Gastrocnemius medialis (tissue), 4 donors: ENCODE measurements around the gene SASH3.

Experiments
- CTCF ChIP-seq, 5 experiments: fragments of 450-650 bp in 3 of 5; fragments of 200-600 bp in 2 of 5; sonication (generic) in 2 of 5; IDR thresholded peaks in 4 of 5; conservative IDR thresholded peaks in 1 of 5; 1 replicate in 4 of 5; 2 replicates in 1 of 5; pipeline ENCODE4 v1.5.1; 2016 to 2019; ENCODE audit warnings: antibody characterized with exemption in 5 of 5, mild to moderate bottlenecking in 3 of 5, moderate library complexity in 3 of 5
- POLR2A ChIP-seq, 2 donors: fragments of 450-650 bp; IDR thresholded peaks; one replicate each; pipeline ENCODE4 v1.6.1; 2017; ENCODE audit warnings: antibody characterized with exemption in 2 of 2, mild to moderate bottlenecking in 2 of 2, moderate library complexity in 2 of 2

DNA sequence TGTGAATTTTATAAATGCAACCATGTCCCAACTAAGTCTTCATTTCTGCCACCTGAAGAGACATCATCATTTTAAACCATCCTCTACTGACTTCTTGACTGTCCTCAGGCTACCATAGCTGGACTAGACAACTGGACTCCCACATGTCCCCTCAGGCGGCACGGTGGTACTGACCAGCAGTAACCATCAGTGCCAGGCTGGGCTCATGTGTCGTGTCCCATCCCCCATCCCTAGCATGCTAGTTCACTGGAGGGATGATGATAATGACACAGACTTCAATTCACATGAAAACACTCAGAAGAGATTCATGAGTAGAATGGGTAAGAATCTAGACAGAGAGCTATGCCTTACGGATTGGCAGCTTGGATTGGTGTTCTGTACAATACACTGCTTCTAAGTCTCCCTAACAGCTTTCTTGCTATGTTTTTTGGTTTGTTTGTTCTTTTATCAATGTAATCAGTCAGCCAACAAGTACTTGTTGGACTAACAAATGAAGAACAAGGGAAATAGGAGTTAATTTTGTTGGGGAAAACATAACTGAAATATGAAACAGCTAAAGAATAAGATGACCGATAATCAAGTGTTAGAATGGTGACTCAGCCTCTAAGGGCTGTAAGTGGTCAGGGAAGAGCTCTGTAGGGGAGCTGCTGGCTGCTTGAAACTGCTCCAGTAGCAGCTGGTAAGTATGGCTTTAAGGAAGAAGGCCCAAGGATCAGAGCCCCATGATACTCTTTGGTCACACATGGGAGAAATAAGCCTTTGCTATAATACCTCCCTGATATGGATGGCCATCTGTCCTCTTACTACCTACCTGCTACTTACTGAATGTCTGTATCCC is 53.6 kb downstream of the SASH3 start:
- TF ChIP-seq POLR2A (IDR thresholded peaks at IDR 0.05) = no peak
- TF ChIP-seq CTCF (IDR thresholded peaks at IDR 0.05 in 4 of 5, conservative IDR thresholded peaks at IDR 0.05 in 1 of 5) = no peak
